Activated CD8-positive, alpha-beta T cell treated with anti-CD3 and anti-CD28 coated beads, Interleukin-2, amount 10 ng/mL, durations not matched to agents 7 days and 5 days (primary cell): ENCODE results near the gene BCL7B. TPM values are rescaled to one million over a fixed set of nuclear protein-coding genes. Genes with fewer than 3 reads are reported as not detected.
"Not testable (repeated sequence)": the region's sequence is repeated elsewhere in the genome, so short reads cannot be mapped to it uniquely, and the experiment has no call there.

Source experiments
- ATAC-seq: fragments of 150-1000 bp; cut with Tn5 transposase; one replicate; pipeline ENCODE4 v1.10.0; 2021; ENCODE audit warnings: moderate library complexity
- CTCF ChIA-PET: fragments of 350-600 bp; sonication (Branson Sonifier 250); formaldehyde crosslinking; loops from one replicate; lab custom pipeline; 2021; ENCODE audit warnings: antibody characterized with exemption; lab: Charles Lee
- POLR2A ChIA-PET: fragments of 350-600 bp; sonication (Branson Sonifier 250); formaldehyde crosslinking; loops from one replicate; lab custom pipeline; 2021; ENCODE audit warnings: antibody characterized with exemption; lab: Charles Lee
- DNase-seq: peaks from one replicate; pipeline ENCODE4 v3.0.0-alpha.2; 2020
- H3K27ac Mint-ChIP-seq: one replicate; pipeline ENCODE4 v1.8.0; 2021; ENCODE audit warnings: mild to moderate bottlenecking, mixed read lengths
- H3K27me3 Mint-ChIP-seq: one replicate; pipeline ENCODE4 v1.8.0; 2021; ENCODE audit warnings: low read depth, mixed read lengths
- H3K36me3 Mint-ChIP-seq: one replicate; pipeline ENCODE4 v1.8.0; 2021; ENCODE audit warnings: low read depth, mixed read lengths
- H3K4me1 Mint-ChIP-seq: one replicate; pipeline ENCODE4 v1.8.0; 2021; ENCODE audit warnings: low read depth, mixed read lengths
- H3K4me3 Mint-ChIP-seq: one replicate; pipeline ENCODE4 v1.8.0; 2021; ENCODE audit warnings: mild to moderate bottlenecking, mixed read lengths
- H3K9me3 Mint-ChIP-seq: one replicate; pipeline ENCODE4 v1.8.0; 2022; ENCODE audit warnings: mixed read lengths; ENCODE audit not compliant: insufficient read depth
- total RNA-seq, 2 experiments: library from RNA; stranded (reverse); gene quantifications; one replicate each; pipeline ENCODE4 v1.2.3, GENCODE V29; 2021

Gene BCL7B
- total RNA-seq, 2 experiments from 2014 or later: 76.8 to 80.8 TPM

- H3K27me3 Mint-ChIP-seq, H3K27ac Mint-ChIP-seq, H3K9me3 Mint-ChIP-seq, ATAC-seq, H3K4me3 Mint-ChIP-seq, DNase-seq: not testable (repeated sequence)
- Mint-ChIP-seq H3K36me3 (peaks cover 51% of the 10 kb centered on the region), H3K4me1 (peaks cover 40% of the 10 kb centered on the region)
- POLR2A ChIA-PET: interaction anchor here (1.0 kb wide), 1 partner anchor 30 kb away, joined by 3 read pairs; no protein-coding TSS in a partner anchor
- CTCF ChIA-PET: interaction anchor here (1.2 kb wide), 2 partner anchors 72 to 99 kb away, joined by 3 to 4 read pairs; no protein-coding TSS in a partner anchor
Observed at GRCh38 chr7:73550093-73550492, 7.4 kb downstream of the BCL7B start.

DNA sequence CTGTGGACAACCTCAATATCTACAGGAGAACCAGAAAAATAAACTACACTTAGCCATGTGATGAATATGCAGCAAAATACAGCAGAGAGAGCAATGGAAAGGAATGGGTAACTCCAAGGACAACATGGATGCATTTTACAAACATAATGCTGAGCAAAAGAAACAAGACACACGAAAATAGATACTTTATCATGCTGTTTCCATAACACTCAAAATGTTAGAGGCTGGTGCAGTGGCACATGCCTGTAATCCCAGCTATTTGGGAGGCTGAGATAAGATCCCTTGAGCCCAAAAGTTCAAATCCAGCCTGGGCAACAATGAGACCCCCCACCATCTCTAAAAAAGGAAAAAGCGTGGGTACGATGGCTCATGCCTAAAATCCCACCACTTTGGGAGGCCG is 8.3 kb downstream of the BCL7B start:
- H3K4me1 Mint-ChIP-seq: peaks cover 33% of the 10 kb centered on the region
- no peak overlapping the region for H3K4me3 Mint-ChIP-seq
- no peak for ATAC-seq
- POLR2A ChIA-PET: interaction anchor here (0.6 to 1.0 kb wide), 3 partner anchors 10 to 29 kb away, joined by 3 to 7 read pairs (median 3); no protein-coding TSS in a partner anchor
- H3K27ac Mint-ChIP-seq: no peak overlapping the region
- peaks cover 43% of the 10 kb centered on the region for H3K36me3 Mint-ChIP-seq
- H3K9me3 Mint-ChIP-seq: no peaks in the 10 kb centered on the region
- no peaks in the 10 kb centered on the region for H3K27me3 Mint-ChIP-seq
- DNase-seq: no peak
- CTCF ChIA-PET: interaction anchor here (1.2 kb wide), 2 partner anchors 71 to 98 kb away, joined by 3 to 4 read pairs; no protein-coding TSS in a partner anchor

DNA sequence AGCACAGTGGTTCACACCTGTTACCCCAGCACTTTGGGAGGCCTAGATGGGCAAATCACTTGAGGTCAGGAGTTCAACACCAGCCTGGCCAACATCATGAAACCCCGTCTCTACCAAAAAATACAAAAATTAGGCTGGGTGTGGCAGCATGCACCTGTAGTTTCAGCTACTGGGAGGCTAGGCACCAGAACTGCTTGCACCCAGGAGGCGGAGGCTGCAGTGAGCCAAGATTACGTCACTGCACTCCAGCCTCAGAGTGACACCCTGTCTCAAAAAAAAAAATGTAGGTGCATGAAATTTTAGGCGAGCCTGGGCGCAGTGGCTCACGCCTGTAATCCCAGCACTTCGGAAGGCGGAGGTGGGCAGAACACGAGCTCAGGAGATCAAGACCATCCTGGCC is 9.6 kb downstream of the BCL7B start:
- CTCF ChIA-PET: interaction anchor here (0.9 to 2.0 kb wide), 4 partner anchors 19 to 30 kb away, joined by 3 to 6 read pairs (median 5); partner anchors contain the start of genes BAZ1B and TBL2
- POLR2A ChIA-PET: interaction anchor here (0.6 to 1.2 kb wide), 6 partner anchors 9 to 26 kb away, joined by 3 to 5 read pairs (median 4); partner anchors contain the start of genes BAZ1B and BCL7B
- Mint-ChIP-seq H3K27ac (no peak overlapping the region), H3K4me3 (no peak overlapping the region), H3K36me3 (peaks cover 46% of the 10 kb centered on the region), H3K9me3 (no peaks in the 10 kb centered on the region), H3K27me3 (no peaks in the 10 kb centered on the region), H3K4me1 (peaks cover 30% of the 10 kb centered on the region)
- ATAC-seq (no peak), DNase-seq (no peak)

- Mint-ChIP-seq H3K27me3 (no peaks in the 10 kb centered on the region), H3K27ac (no peak overlapping the region), H3K4me3 (no peak overlapping the region), H3K9me3 (no peaks in the 10 kb centered on the region), H3K4me1 (peaks cover 21% of the 10 kb centered on the region), H3K36me3 (peaks cover 54% of the 10 kb centered on the region)
- ChIA-PET CTCF (no interaction called here), POLR2A (no interaction called here)
- DNase-seq (no peak), ATAC-seq (no peak)
Observed at GRCh38 chr7:73544678-73545077, 12.8 kb downstream of the BCL7B start.

GRCh38 chr7:73541722-73542121 is 15.8 kb downstream of the BCL7B start:
- ATAC-seq: no peak
- peaks cover 61% of the 10 kb centered on the region for H3K36me3 Mint-ChIP-seq
- ChIA-PET CTCF (no interaction called here), POLR2A (interaction anchor here (0.9 to 1.0 kb wide), 2 partner anchors 19 to 36 kb away, joined by 3 read pairs; partner anchors contain the start of gene TBL2)
- H3K4me3 Mint-ChIP-seq: no peak overlapping the region
- H3K27me3 Mint-ChIP-seq: no peaks in the 10 kb centered on the region
- DNase-seq: no peak
- H3K27ac Mint-ChIP-seq: no peak overlapping the region
- no peaks in the 10 kb centered on the region for H3K9me3 Mint-ChIP-seq
- H3K4me1 Mint-ChIP-seq: peaks cover 8% of the 10 kb centered on the region

GRCh38 chr7:73539709-73540108 is 17.8 kb downstream of the BCL7B start:
- H3K9me3 Mint-ChIP-seq: no peaks in the 10 kb centered on the region
- H3K27me3 Mint-ChIP-seq: no peaks in the 10 kb centered on the region
- no peaks in the 10 kb centered on the region for H3K4me1 Mint-ChIP-seq
- H3K4me3 Mint-ChIP-seq: no peak overlapping the region
- ATAC-seq: no peak
- ChIA-PET POLR2A (interaction anchor here (1.1 kb wide), 1 partner anchor 18 kb away, joined by 3 read pairs; the partner anchor contains the start of gene BAZ1B), CTCF (interaction anchor here (1.6 kb wide), 1 partner anchor 17 kb away, joined by 4 read pairs; the partner anchor contains the start of gene BAZ1B)
- H3K36me3 Mint-ChIP-seq: peaks cover 68% of the 10 kb centered on the region
- no peak for DNase-seq
- no peak overlapping the region for H3K27ac Mint-ChIP-seq

DNA sequence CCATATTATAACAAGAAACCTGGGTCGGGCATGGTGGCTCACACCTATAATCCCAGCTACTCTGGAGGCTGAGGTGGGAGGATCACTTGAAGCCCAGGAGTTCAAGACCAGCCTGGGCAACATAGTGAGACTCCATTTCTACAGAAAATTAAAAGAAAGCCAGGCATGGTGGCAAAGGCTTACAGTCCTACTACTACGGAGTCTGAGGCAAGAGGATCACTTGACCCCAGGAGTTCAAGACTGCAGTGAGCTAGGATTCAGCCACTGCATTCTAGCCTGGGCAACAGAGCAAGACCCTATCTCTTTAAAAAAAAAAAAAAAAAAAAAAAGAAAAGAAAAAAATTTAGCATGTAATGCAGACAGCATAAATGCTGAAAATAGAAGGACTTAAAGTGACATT is 19.0 kb downstream of the BCL7B start:
- not testable (repeated sequence) for H3K27ac Mint-ChIP-seq, H3K4me3 Mint-ChIP-seq, H3K9me3 Mint-ChIP-seq, H3K4me1 Mint-ChIP-seq, H3K27me3 Mint-ChIP-seq, DNase-seq, ATAC-seq
- H3K36me3 Mint-ChIP-seq: peaks cover 65% of the 10 kb centered on the region
- POLR2A ChIA-PET: interaction anchor here (0.8 kb wide), 1 partner anchor 49 kb away, joined by 4 read pairs; no protein-coding TSS in a partner anchor
- CTCF ChIA-PET: interaction anchor here (1.6 kb wide), 1 partner anchor 16 kb away, joined by 4 read pairs; the partner anchor contains the start of gene BAZ1B

DNA sequence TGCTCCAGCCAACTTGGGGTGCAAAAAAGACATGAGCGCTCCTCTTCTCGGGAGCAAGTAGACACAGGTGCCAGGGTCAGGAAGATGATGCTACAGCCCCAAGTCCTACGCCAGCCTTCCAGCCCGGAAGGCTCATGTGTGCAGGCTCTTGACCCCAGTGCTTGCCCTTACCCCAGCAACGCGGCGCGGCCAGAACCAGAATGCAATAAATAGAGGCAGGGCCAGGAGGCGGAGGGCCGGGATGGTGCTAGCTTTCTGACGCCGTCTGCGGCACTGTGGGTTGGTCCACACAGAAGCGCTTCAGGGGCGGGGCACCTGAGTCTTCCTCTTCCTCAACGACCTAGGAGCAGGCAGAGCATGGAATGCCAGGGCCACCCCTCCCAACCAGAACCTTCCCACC is 20.4 kb downstream of the BCL7B start:
- no peak overlapping the region for H3K27ac Mint-ChIP-seq
- ATAC-seq (no peak), DNase-seq (no peak)
- H3K9me3 Mint-ChIP-seq: no peaks in the 10 kb centered on the region
- H3K27me3 Mint-ChIP-seq: no peaks in the 10 kb centered on the region
- ChIA-PET CTCF (no interaction called here), POLR2A (no interaction called here)
- no peaks in the 10 kb centered on the region for H3K4me1 Mint-ChIP-seq
- H3K36me3 Mint-ChIP-seq: peaks cover 59% of the 10 kb centered on the region
- H3K4me3 Mint-ChIP-seq: no peak overlapping the region

DNA sequence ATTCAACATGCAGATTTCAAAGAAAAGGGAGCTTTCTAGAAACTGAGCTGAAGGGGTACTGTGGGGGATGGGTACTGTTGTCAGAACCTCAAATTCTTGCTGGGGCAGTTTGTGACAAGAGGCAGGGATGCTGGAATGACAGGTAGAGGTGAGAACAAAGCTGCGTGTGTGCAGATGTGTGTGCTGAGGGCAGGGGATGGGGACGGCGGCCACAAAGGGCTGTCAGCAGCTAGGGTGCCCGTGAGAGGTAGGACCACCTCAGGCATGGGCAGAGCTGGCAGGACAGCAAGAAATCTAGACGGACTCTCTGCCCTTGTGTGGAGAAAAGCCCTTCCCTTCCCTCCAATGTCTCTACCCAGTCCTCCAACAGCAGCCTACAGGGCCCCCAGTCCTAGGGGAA is 21.0 kb downstream of the BCL7B start:
- H3K4me1 Mint-ChIP-seq: no peaks in the 10 kb centered on the region
- DNase-seq (no peak), ATAC-seq (no peak)
- H3K27me3 Mint-ChIP-seq: no peaks in the 10 kb centered on the region
- H3K4me3 Mint-ChIP-seq: no peak overlapping the region
- peaks cover 54% of the 10 kb centered on the region for H3K36me3 Mint-ChIP-seq
- ChIA-PET CTCF (no interaction called here), POLR2A (no interaction called here)
- no peak overlapping the region for H3K27ac Mint-ChIP-seq
- no peaks in the 10 kb centered on the region for H3K9me3 Mint-ChIP-seq

DNA sequence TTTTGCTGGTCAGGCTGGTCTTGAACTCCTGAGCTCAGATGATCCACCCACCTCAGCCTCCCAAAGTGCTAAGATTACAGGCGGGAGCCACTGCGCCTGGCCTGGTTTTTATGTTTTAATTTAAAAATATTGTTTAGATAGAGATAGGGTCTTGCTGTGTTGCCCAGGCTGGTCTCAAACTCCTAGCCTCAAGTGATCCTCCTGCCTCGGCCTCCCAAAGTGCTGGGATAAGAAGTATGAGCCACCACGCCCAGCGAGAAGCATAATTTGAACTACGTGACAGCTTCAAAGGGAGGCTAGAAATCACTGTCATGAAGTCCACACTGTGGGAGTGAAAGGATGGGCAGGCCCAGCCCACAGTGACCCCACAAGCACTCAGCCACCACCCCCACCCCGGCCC is 21.6 kb downstream of the BCL7B start:
- ATAC-seq, H3K27me3 Mint-ChIP-seq, H3K4me1 Mint-ChIP-seq, H3K4me3 Mint-ChIP-seq, H3K27ac Mint-ChIP-seq, DNase-seq, POLR2A ChIA-PET, CTCF ChIA-PET, H3K9me3 Mint-ChIP-seq: not testable (repeated sequence)
- H3K36me3 Mint-ChIP-seq: peaks cover 51% of the 10 kb centered on the region

- H3K4me3 Mint-ChIP-seq: no peak overlapping the region
- no peak for ATAC-seq
Observed at GRCh38 chr7:73533742-73534141, 23.7 kb downstream of the BCL7B start.

GRCh38 chr7:73532224-73532623 is 25.3 kb downstream of the BCL7B start:
- H3K4me1 Mint-ChIP-seq: peaks cover 12% of the 10 kb centered on the region
- no peaks in the 10 kb centered on the region for H3K27me3 Mint-ChIP-seq
- ChIA-PET POLR2A (no interaction called here), CTCF (interaction anchor here (1.2 kb wide), 1 partner anchor 80 kb away, joined by 5 read pairs; no protein-coding TSS in a partner anchor)
- no peak for ATAC-seq
- peaks cover 26% of the 10 kb centered on the region for H3K36me3 Mint-ChIP-seq
- no peak for DNase-seq
- no peak overlapping the region for H3K4me3 Mint-ChIP-seq
- no peaks in the 10 kb centered on the region for H3K9me3 Mint-ChIP-seq
- H3K27ac Mint-ChIP-seq: no peak overlapping the region

More at GRCh38 chr7:73533742-73534141, 23.7 kb downstream of the BCL7B start:
- Mint-ChIP-seq H3K27me3 (no peaks in the 10 kb centered on the region), H3K9me3 (no peaks in the 10 kb centered on the region), H3K4me1 (no peaks in the 10 kb centered on the region), H3K36me3 (peaks cover 39% of the 10 kb centered on the region), H3K27ac (no peak overlapping the region)
- ChIA-PET POLR2A (no interaction called here), CTCF (interaction anchor here (0.9 kb wide), 1 partner anchor 10 kb away, joined by 4 read pairs; no protein-coding TSS in a partner anchor)
- no peak for DNase-seq
